GM10248 (cell line): ENCODE data around the gene DNAH6.

ENCODE experiments used
- CTCF ChIA-PET: fragments of 300-600 bp; sonication (Branson Sonifier 250); formaldehyde crosslinking; extraction: SDS; loops from one replicate; lab custom pipeline; 2021; ENCODE audit warnings: antibody characterized with exemption; lab: Yijun Ruan, JAX
- POLR2A ChIA-PET: fragments of 350-650 bp; sonication (Branson Sonifier 250); formaldehyde crosslinking; extraction: SDS; loops from one replicate; lab custom pipeline; 2020; ENCODE audit warnings: antibody characterized with exemption; lab: Yijun Ruan, JAX
- DNase-seq: peaks from one replicate; pipeline ENCODE4 v3.0.0; 2012; ENCODE audit errors: extremely low spot score
- CTCF ChIP-seq: IDR thresholded peaks from 2 replicates; pipeline ENCODE4 v1.5.1; 2012; ENCODE audit warnings: mild to moderate bottlenecking, low read depth; ENCODE audit errors: extremely low read depth, missing control alignments, control extremely low read depth

DNAH6 gene

GRCh38 chr2:84631047-84631446 is 114.7 kb downstream of the DNAH6 start:
- DNase-seq: peak; percentile 15
- CTCF ChIA-PET: interaction anchor here (1.3 kb wide), 2 partner anchors 25 to 138 kb away, joined by 3 read pairs; no protein-coding TSS in a partner anchor
- TF ChIP-seq CTCF: peak; percentile 40

GRCh38 chr2:84631985-84632384 is 115.7 kb downstream of the DNAH6 start:
- POLR2A ChIA-PET: no interaction called here
- DNase-seq: no peak
- CTCF ChIA-PET: interaction anchor here (1.3 kb wide), 2 partner anchors 26 to 139 kb away, joined by 3 read pairs; no protein-coding TSS in a partner anchor
- TF ChIP-seq CTCF: no peak

More at GRCh38 chr2:84631047-84631446, 114.7 kb downstream of the DNAH6 start:
- POLR2A ChIA-PET: no interaction called here

- DNase-seq: no peak
- TF ChIP-seq CTCF: no peak
- POLR2A ChIA-PET: no interaction called here
- CTCF ChIA-PET: no interaction called here
Observed at GRCh38 chr2:84636080-84636971, 120.0 kb downstream of the DNAH6 start.

- POLR2A ChIA-PET: no interaction called here
- no peak for TF ChIP-seq CTCF
- no peak for DNase-seq
- CTCF ChIA-PET: interaction anchor here (0.8 to 1.4 kb wide), 3 partner anchors 15 to 237 kb away, joined by 3 read pairs; no protein-coding TSS in a partner anchor
Observed at GRCh38 chr2:84639751-84640150, 123.5 kb downstream of the DNAH6 start.

GRCh38 chr2:84640411-84640810 is 124.1 kb downstream of the DNAH6 start:
- CTCF ChIA-PET: interaction anchor here (0.8 to 1.4 kb wide), 3 partner anchors 16 to 236 kb away, joined by 3 read pairs; no protein-coding TSS in a partner anchor
- DNase-seq: no peak
- no peak for TF ChIP-seq CTCF
- POLR2A ChIA-PET: no interaction called here

GRCh38 chr2:84641021-84641420 is 124.7 kb downstream of the DNAH6 start:
- TF ChIP-seq CTCF: no peak
- CTCF ChIA-PET: interaction anchor here (0.8 to 1.4 kb wide), 2 partner anchors 10 to 16 kb away, joined by 3 read pairs; no protein-coding TSS in a partner anchor
- POLR2A ChIA-PET: no interaction called here
- DNase-seq: no peak
